ENCODE data around the gene NUTM2F. TPM values are rescaled to one million over a fixed set of nuclear protein-coding genes. Genes with fewer than 3 reads are reported as not detected.

NUTM2F gene, protein sequence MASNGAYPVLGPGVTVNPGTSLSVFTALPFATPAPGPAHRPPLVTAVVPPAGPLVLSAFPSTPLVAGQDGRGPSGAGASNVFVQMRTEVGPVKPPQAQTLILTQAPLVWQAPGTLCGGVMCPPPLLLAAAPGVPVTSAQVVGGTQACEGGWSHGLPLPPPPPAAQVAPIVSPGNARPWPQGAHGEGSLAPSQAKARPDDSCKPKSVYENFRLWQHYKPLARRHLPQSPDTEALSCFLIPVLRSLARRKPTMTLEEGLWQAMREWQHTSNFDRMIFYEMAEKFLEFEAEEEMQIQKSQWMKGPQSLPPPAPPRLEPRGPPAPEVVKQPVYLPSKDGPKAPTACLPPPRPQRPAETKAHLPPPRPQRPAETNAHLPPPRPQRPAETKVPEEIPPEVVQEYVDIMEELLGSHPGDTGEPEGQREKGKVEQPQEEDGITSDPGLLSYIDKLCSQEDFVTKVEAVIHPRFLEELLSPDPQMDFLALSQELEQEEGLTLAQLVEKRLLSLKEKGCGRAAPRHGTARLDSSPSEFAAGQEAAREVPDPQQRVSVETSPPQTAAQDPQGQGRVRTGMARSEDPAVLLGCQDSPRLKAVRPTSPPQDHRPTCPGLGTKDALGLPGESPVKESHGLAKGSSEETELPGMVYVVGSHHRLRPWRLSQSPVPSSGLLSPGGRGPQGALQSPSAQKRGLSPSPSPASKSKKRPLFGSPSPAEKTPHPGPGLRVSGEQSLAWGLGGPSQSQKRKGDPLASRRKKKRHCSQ
- not detected in 5 replicates for total RNA-seq (2022; extraction: Qiagen RNA extraction; ENCODE audit: low read depth)

DNA sequence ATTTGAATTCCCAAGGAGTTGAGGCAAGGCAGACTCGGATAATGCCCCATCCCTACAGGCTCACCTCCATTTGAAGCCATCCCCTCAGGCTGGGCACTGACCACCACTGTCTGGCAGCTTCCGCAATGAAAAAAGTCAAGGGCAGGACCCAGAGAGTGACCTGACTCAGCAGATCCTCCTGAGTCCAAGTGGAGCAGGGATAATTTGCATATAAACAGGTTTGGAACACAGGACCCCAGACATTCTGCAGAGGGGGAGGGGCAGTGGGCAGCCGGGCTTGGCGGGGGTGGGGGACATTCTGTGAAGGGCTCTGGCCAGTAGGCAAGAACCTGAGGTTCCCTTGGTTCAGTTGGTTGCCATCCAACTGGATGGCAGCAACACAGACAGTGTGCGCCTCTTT is at the start of gene NUTM2F:
TSS of gene NUTM2F (minus strand) at position 101 of the 400 bp plus-strand sequence. CDS start at position 80, 21 bp downstream.

Other genes starting within 250 kb of the NUTM2F start
- gene PTPDC1, start 244.2 kb downstream of the NUTM2F start, total RNA-seq (2022; extraction: Qiagen RNA extraction; ENCODE audit: low read depth) = 3.3 to 4.3 TPM (median 4.2 TPM) in 5 replicates
- 1.6 to 2.2 TPM (median 2.0 TPM) in 5 replicates for gene ZNF169, start 69.3 kb downstream of the NUTM2F start, total RNA-seq (2022; extraction: Qiagen RNA extraction; ENCODE audit: low read depth)
- gene PCAT7, start 226.4 kb upstream of the NUTM2F start, total RNA-seq (2022; extraction: Qiagen RNA extraction; ENCODE audit: low read depth) = 0.71 to 1.1 TPM (median 0.80 TPM) in 5 replicates